ENCODE measurements around the gene FAM193B. TPM values are rescaled to one million over a fixed set of nuclear protein-coding genes. Genes with fewer than 3 reads are reported as not detected.

FAM193B gene
- total and polyA plus RNA-seq, 9 of the 15 experiments (the other 6 are each of a cell fraction or from before 2014, with no cell fraction given), result 4.4 to 76.4 (median 37.3) TPM

DNA sequence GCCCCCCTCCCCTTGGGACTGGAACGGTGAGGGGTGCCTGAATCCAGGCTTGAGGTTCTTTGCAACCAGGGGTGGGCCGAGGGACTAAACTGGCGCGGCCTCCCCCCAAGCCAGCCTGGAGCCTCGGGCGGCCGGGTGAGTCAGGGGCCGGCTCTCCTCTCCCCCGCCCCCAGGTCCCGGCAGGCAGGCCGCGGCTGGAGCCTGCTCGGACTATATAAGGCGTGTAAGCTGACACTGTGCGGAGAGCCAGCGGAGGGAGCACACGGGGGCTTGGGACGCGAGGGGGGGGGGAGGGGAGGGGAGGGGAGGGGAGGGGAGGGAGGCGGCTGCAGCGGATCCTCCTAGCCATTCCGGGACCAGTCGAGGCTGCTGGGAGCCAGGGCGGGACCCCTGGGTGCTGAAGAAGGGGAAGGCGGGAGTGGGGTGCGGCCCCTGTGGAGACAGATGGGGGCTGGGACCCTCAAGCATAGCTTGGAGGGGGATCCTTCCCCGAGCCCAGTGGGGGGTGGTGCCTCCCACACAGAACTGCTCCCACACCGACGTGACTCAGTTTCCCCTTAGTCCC is 57.6 kb downstream of the FAM193B start (continued):
- TF ChIP-seq, protein P1, sequence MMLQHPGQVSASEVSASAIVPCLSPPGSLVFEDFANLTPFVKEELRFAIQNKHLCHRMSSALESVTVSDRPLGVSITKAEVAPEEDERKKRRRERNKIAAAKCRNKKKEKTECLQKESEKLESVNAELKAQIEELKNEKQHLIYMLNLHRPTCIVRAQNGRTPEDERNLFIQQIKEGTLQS (IDR thresholded peaks at IDR 0.05), result peak; percentile 52; the same call in 1 of the 2 replicates
- TF ChIP-seq, protein P1 (CRISPR knock-in tag; conservative IDR thresholded peaks at IDR 0.05), result no peak
- TF ChIP-seq BRD9 (IDR thresholded peaks at IDR 0.05; ENCODE audit: low read depth, partially characterized antibody), result no peak
- TF ChIP-seq, protein P2, sequence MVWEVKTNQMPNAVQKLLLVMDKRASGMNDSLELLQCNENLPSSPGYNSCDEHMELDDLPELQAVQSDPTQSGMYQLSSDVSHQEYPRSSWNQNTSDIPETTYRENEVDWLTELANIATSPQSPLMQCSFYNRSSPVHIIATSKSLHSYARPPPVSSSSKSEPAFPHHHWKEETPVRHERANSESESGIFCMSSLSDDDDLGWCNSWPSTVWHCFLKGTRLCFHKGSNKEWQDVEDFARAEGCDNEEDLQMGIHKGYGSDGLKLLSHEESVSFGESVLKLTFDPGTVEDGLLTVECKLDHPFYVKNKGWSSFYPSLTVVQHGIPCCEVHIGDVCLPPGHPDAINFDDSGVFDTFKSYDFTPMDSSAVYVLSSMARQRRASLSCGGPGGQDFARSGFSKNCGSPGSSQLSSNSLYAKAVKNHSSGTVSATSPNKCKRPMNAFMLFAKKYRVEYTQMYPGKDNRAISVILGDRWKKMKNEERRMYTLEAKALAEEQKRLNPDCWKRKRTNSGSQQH (CRISPR knock-in tag; IDR thresholded peaks at IDR 0.05), result no peak
- no peak for TF ChIP-seq SMAD2 (IDR thresholded peaks at IDR 0.05; ENCODE audit: low read depth, low read length)
- TF ChIP-seq ZNF3 (CRISPR knock-in tag; IDR thresholded peaks at IDR 0.05), result no peak
- peak; percentile 98 for TF ChIP-seq PCBP1 (IDR thresholded peaks at IDR 0.05; ENCODE audit: low read depth, low read length, poor library complexity, severe bottlenecking)
- TF ChIP-seq GATAD2B (IDR thresholded peaks at IDR 0.05; ENCODE audit: borderline replicate concordance), result no peak; the same call in 1 of the 2 replicates
- TF ChIP-seq HNRNPL (IDR thresholded peaks at IDR 0.05; ENCODE audit: low read depth, low read length), result 0 out of 2 replicates have a peak, but pooled peaks have one; percentile 0
- no peak for TF ChIP-seq ZNF740 (CRISPR knock-in tag; IDR thresholded peaks at IDR 0.05)
- TF ChIP-seq ZNF740 (tag; IDR thresholded peaks at IDR 0.05), result peak in 1 of 2 experiments; percentile 67; a peak in 1 of 4 replicates
- peak; percentile 84 for TF ChIP-seq ZNF395 (CRISPR knock-in tag; IDR thresholded peaks at IDR 0.05)
- no peak for TF ChIP-seq ZNF77 (CRISPR knock-in tag; IDR thresholded peaks at IDR 0.05)
- TF ChIP-seq CHD4 (IDR thresholded peaks at IDR 0.05; ENCODE audit: insufficient read depth, insufficient replicate concordance, low read depth, low read length, poor library complexity, severe bottlenecking), result no peak
- TF ChIP-seq E2F3 (CRISPR knock-in tag; IDR thresholded peaks at IDR 0.05), result 0 out of 2 replicates have a peak, but pooled peaks have one; percentile 5
- TF ChIP-seq ZNF263 (CRISPR knock-in tag; IDR thresholded peaks at IDR 0.05; ENCODE audit: borderline replicate concordance), result peak; percentile 44; the same call in 1 of the 2 replicates
- TF ChIP-seq, protein P3, sequence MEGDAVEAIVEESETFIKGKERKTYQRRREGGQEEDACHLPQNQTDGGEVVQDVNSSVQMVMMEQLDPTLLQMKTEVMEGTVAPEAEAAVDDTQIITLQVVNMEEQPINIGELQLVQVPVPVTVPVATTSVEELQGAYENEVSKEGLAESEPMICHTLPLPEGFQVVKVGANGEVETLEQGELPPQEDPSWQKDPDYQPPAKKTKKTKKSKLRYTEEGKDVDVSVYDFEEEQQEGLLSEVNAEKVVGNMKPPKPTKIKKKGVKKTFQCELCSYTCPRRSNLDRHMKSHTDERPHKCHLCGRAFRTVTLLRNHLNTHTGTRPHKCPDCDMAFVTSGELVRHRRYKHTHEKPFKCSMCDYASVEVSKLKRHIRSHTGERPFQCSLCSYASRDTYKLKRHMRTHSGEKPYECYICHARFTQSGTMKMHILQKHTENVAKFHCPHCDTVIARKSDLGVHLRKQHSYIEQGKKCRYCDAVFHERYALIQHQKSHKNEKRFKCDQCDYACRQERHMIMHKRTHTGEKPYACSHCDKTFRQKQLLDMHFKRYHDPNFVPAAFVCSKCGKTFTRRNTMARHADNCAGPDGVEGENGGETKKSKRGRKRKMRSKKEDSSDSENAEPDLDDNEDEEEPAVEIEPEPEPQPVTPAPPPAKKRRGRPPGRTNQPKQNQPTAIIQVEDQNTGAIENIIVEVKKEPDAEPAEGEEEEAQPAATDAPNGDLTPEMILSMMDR (IDR thresholded peaks at IDR 0.05 in 2 of 3, conservative IDR thresholded peaks at IDR 0.05 in 1 of 3; ENCODE audit: insufficient read depth in 2 of 3, low read depth in 1 of 3, low read length in 3 of 3), result no peak
- TF ChIP-seq NELFE (IDR thresholded peaks at IDR 0.05; ENCODE audit: insufficient read depth, insufficient read length), result peak; percentile 8
- peak; percentile 73 for TF ChIP-seq FIP1L1 (IDR thresholded peaks at IDR 0.05; ENCODE audit: low read depth, low read length, poor library complexity, severe bottlenecking)
- TF ChIP-seq STAT5A (IDR thresholded peaks at IDR 0.05; ENCODE audit: borderline replicate concordance, low read length), result no peak

All from K562 (cell line).